VCaP (cell line): ENCODE data around the gene FNIP2.

Source experiments
- H3K27ac ChIP-seq: fragments of 450-650 bp; 2 replicates; pipeline ENCODE4 v1.5.1; 2017
- CTCF ChIP-seq: fragments of 450-650 bp; conservative IDR thresholded peaks from 2 replicates; pipeline ENCODE4 v1.5.1; 2017; ENCODE audit warnings: mild to moderate bottlenecking, moderate library complexity

The FNIP2 gene

GRCh38 chr4:158768555-158769174 is at the start of gene FNIP2:
TSS of gene FNIP2 (plus strand) at chr4:158769026. CDS start at chr4:158769213, 187 bp downstream.
- no peak; the same call in 1 of the 2 replicates for TF ChIP-seq CTCF

GRCh38 chr4:158721680-158722079 is 47.1 kb upstream of the FNIP2 start:
- peak overlapping the region; percentile 92 for H3K27ac ChIP-seq
- TF ChIP-seq CTCF: no peak

More at GRCh38 chr4:158768555-158769174, at the start of gene FNIP2:
- peak within 1 kb of the TSS; percentile 92 for H3K27ac ChIP-seq

- peak overlapping the region; percentile 92 for H3K27ac ChIP-seq
- no peak for TF ChIP-seq CTCF
These were observed 46.4 kb upstream of the FNIP2 start for GRCh38 chr4:158722291-158722916.

GRCh38 chr4:158722917-158723793 is 45.7 kb upstream of the FNIP2 start, which contains the start of gene PPID:
TSS of gene PPID (minus strand) at chr4:158723396. CDS start at chr4:158723288, 108 bp downstream.
- H3K27ac ChIP-seq: peak within 1 kb of the TSS; percentile 92
- no peak for TF ChIP-seq CTCF

GRCh38 chr4:158724637-158725036 is 44.2 kb upstream of the FNIP2 start:
- TF ChIP-seq CTCF: no peak
- no peak overlapping the region for H3K27ac ChIP-seq

- no peak for TF ChIP-seq CTCF
- no peak overlapping the region for H3K27ac ChIP-seq
These were observed 42.2 kb upstream of the FNIP2 start for GRCh38 chr4:158726633-158727032.

- TF ChIP-seq CTCF: no peak
- no peak overlapping the region for H3K27ac ChIP-seq
These were observed 40.6 kb upstream of the FNIP2 start for GRCh38 chr4:158728236-158728635.
